SU-DHL-6 (cell line): Measurements from ENCODE around the gene OBP2A.

ENCODE experiments used
- CTCF ChIP-seq: fragments of 200-600 bp; sonication (generic); IDR thresholded peaks from one replicate; pipeline ENCODE4 v1.5.1; 2017; ENCODE audit warnings: antibody characterized with exemption, mild to moderate bottlenecking, low read length, moderate library complexity; ENCODE audit not compliant: insufficient read depth, poor library complexity, severe bottlenecking
- EZH2phosphoT487 ChIP-seq: fragments of 200-600 bp; sonication (generic), shearing (Covaris generic); conservative IDR thresholded peaks from 2 replicates; pipeline ENCODE4 v1.6.1; 2018; ENCODE audit warnings: mild to moderate bottlenecking, antibody characterized with exemption, low read length, moderate library complexity, mixed read lengths

GRCh38 chr9:135552021-135552697, 6.2 kb downstream of the OBP2A start:
- TF ChIP-seq CTCF: no peak
- no peak for TF ChIP-seq EZH2phosphoT487
